A549 (cell line): ENCODE results near the gene STAU1. TPM values are rescaled to one million over a fixed set of nuclear protein-coding genes. Genes with fewer than 3 reads are reported as not detected.

Experiments used
- ATAC-seq, 2 experiments: fragments of 200-7000 bp in 1 of 2; fragments of >200 bp in 1 of 2; cut with Nextera tagmentation in 1 of 2; cut with Tn5 transposase in 1 of 2; 3 replicates each; pipeline versions ENCODE4 v1.8.0 to v1.9.1; 2018 to 2020; ENCODE audit warnings: mild to moderate bottlenecking in 1 of 2, moderate library complexity in 1 of 2
- CTCF ChIA-PET: fragments of 300-600 bp; sonication (Branson Sonifier 250); formaldehyde crosslinking; extraction: SDS; loops from one replicate; lab custom pipeline; 2021; ENCODE audit warnings: antibody characterized with exemption, inconsistent platforms; lab: Yijun Ruan, JAX
- POLR2A ChIA-PET: fragments of 350-600 bp; formaldehyde crosslinking; extraction: SDS; loops from one replicate; lab custom pipeline; 2021; ENCODE audit warnings: antibody characterized with exemption, inconsistent platforms; lab: Yijun Ruan, JAX
- DNase-seq, 2 experiments: peaks; one replicate each; pipeline versions ENCODE4 v3.0.0 to v3.0.0-alpha.2; 2011 to 2016; ENCODE audit warnings: low read depth in 1 of 2, low spot score in 1 of 2
- FAIRE-seq: peaks from 2 replicates; lab custom pipeline; 2011; peaks lifted over from hg19 to GRCh38; lab: Jason Lieb, UNC
- H3K27ac ChIP-seq, 2 experiments: fragments of >200 bp; sonication (Bioruptor Twin); formaldehyde crosslinking; 3 replicates each; pipeline ENCODE4 v1.5.1; 2016 to 2017
- H3K4me1 ChIP-seq: fragments of >200 bp; sonication (Bioruptor Twin); formaldehyde crosslinking; 3 replicates; pipeline ENCODE4 v1.6.1; 2016
- H3K4me2 ChIP-seq: fragments of >200 bp; sonication (Bioruptor Twin); formaldehyde crosslinking; 3 replicates; pipeline ENCODE4 v1.6.1; 2016
- H3K4me3 ChIP-seq: fragments of >200 bp; sonication (Bioruptor Twin); formaldehyde crosslinking; 3 replicates; pipeline ENCODE4 v1.5.1; 2016
- H3K9me3 ChIP-seq: fragments of >200 bp; sonication (Bioruptor Twin); formaldehyde crosslinking; 3 replicates; pipeline ENCODE4 v1.6.1; 2016
- CEBPB ChIP-seq, 2 experiments: fragments of >200 bp in 1 of 2; sonication (Bioruptor Twin) in 1 of 2; formaldehyde crosslinking in 1 of 2; IDR thresholded peaks; 2 replicates each; pipeline ENCODE4 v1.6.1; 2012 to 2016
- CHD4 ChIP-seq: fragments of 200-600 bp; sonication (generic); IDR thresholded peaks from 2 replicates; pipeline ENCODE4 v1.6.1; 2016; ENCODE audit warnings: antibody characterized with exemption, mild to moderate bottlenecking, borderline replicate concordance
- E2F6 ChIP-seq: IDR thresholded peaks from 2 replicates; pipeline ENCODE4 v1.6.1; 2012; ENCODE audit warnings: low read depth, borderline replicate concordance
- EHF ChIP-seq: fragments of 250-450 bp; sonication (Bioruptor Pico); IDR thresholded peaks from 2 replicates; pipeline ENCODE4 v1.5.0; 2020; ENCODE audit warnings: mild to moderate bottlenecking
- EHMT2 ChIP-seq: fragments of 200-600 bp; sonication (generic); IDR thresholded peaks from 2 replicates; pipeline ENCODE4 v1.6.1; 2016; ENCODE audit warnings: antibody characterized with exemption, low read depth, mild to moderate bottlenecking, moderate library complexity
- EP300 ChIP-seq, 2 experiments: fragments of >200 bp; sonication (Bioruptor Twin); formaldehyde crosslinking; IDR thresholded peaks; 2 replicates in 1 of 2; 3 replicates in 1 of 2; pipeline ENCODE4 v1.6.1; 2016 to 2017
- FOSB ChIP-seq: fragments of 250-450 bp; sonication (Bioruptor Pico); IDR thresholded peaks from 2 replicates; pipeline ENCODE4 v1.5.0; 2020; ENCODE audit warnings: mild to moderate bottlenecking, moderate library complexity
- FOXS1 ChIP-seq: fragments of 250-450 bp; sonication (Bioruptor Pico); IDR thresholded peaks from 2 replicates; pipeline ENCODE4 v1.5.0; 2020; ENCODE audit warnings: mild to moderate bottlenecking, moderate library complexity
- JUN ChIP-seq, 2 experiments: fragments of >200 bp; sonication (Bioruptor Twin); formaldehyde crosslinking; IDR thresholded peaks; 2 replicates in 1 of 2; 3 replicates in 1 of 2; pipeline ENCODE4 v1.6.1; 2016 to 2017
- KDM5A ChIP-seq: fragments of 200-600 bp; sonication (generic); IDR thresholded peaks from 2 replicates; pipeline ENCODE4 v1.6.1; 2016; ENCODE audit warnings: antibody characterized with exemption, mild to moderate bottlenecking
- MAFK ChIP-seq: fragments of 450-650 bp; IDR thresholded peaks from 2 replicates; pipeline ENCODE4 v1.6.1; 2014; ENCODE audit not compliant: partially characterized antibody
- MYC ChIP-seq: IDR thresholded peaks from 2 replicates; pipeline ENCODE4 v1.6.1; 2012; ENCODE audit warnings: mild to moderate bottlenecking, inconsistent platforms, low read length, improper control_type of control experiment, borderline replicate concordance
- PHF8 ChIP-seq: fragments of 200-600 bp; sonication (generic); IDR thresholded peaks from 2 replicates; pipeline ENCODE4 v1.6.1; 2016; ENCODE audit warnings: low read depth, mild to moderate bottlenecking, antibody characterized with exemption, moderate library complexity, borderline replicate concordance
- RAD21 ChIP-seq, 2 experiments: fragments of >200 bp in 1 of 2; sonication (Bioruptor Twin) in 1 of 2; formaldehyde crosslinking in 1 of 2; IDR thresholded peaks in 1 of 2; conservative IDR thresholded peaks in 1 of 2; 2 replicates in 1 of 2; 3 replicates in 1 of 2; pipeline ENCODE4 v1.6.1; 2012 to 2018; ENCODE audit warnings: inconsistent platforms in 1 of 2
- RARB ChIP-seq: fragments of 250-450 bp; sonication (Bioruptor Pico); IDR thresholded peaks from 2 replicates; pipeline ENCODE4 v1.8.0; 2021; ENCODE audit warnings: mild to moderate bottlenecking, moderate library complexity
- SMC3 ChIP-seq: fragments of >200 bp; sonication (Bioruptor Twin); formaldehyde crosslinking; IDR thresholded peaks from 3 replicates; pipeline ENCODE4 v1.6.1; 2018; ENCODE audit warnings: inconsistent platforms
- TFCP2L1 ChIP-seq: fragments of 250-450 bp; sonication (Bioruptor Pico); IDR thresholded peaks from 2 replicates; pipeline ENCODE4 v1.5.0; 2021; ENCODE audit warnings: mild to moderate bottlenecking
- ZC3H11A ChIP-seq: fragments of 450-650 bp; IDR thresholded peaks from 2 replicates; pipeline ENCODE4 v1.6.1; 2014; ENCODE audit warnings: antibody characterized with exemption, mild to moderate bottlenecking
- ZSCAN20 ChIP-seq: fragments of 250-450 bp; sonication (Bioruptor Pico); IDR thresholded peaks from 2 replicates; pipeline ENCODE4 v1.8.0; 2022; ENCODE audit warnings: mild to moderate bottlenecking, moderate library complexity
- WGBS: methylation state at CpG from one replicate; pipeline ENCODE4 v1.1.6; 2017; ENCODE audit errors: missing lambda C conversion rate; 5-methylcytosine and 5-hydroxymethylcytosine counted together
- polyA plus RNA-seq, 4 experiments: library from polyadenylated mRNA; depleted of rRNA in 3 of 4; stranded (reverse); fragments of >200 nt; fragmentation: RNase III in 1 of 4; extraction: RNeasy Plus Mini Kit Qiagen cat#74134 plus additional on column Dnase treatment in 1 of 4; gene quantifications; 2 replicates in 3 of 4; 3 replicates in 1 of 4; pipeline ENCODE4 v1.2.3, GENCODE V29; 2011 to 2017
- TF ChIP-seq, protein P1 (sequence below): fragments of >200 bp; sonication (Bioruptor Twin); formaldehyde crosslinking; IDR thresholded peaks from 2 replicates; pipeline ENCODE4 v1.6.1; 2016
- TF ChIP-seq, protein P2 (sequence below): fragments of 450-650 bp; IDR thresholded peaks from 2 replicates; pipeline ENCODE4 v1.6.1; 2014; ENCODE audit warnings: antibody characterized with exemption

The STAU1 gene
- polyA plus RNA-seq, 2 of the 4 experiments (the other 2 are of a cell fraction) = 64.0 to 74.7 TPM

- no peaks in the 10 kb centered on the region for H3K9me3 ChIP-seq
- no peak for DNase-seq
- no peak for ATAC-seq
- no peak overlapping the region for H3K4me3 ChIP-seq
- ChIA-PET CTCF (interaction anchor here (2.8 to 4.7 kb wide), 3 partner anchors 9 to 18 kb away, joined by 8 to 22 read pairs (median 16); no protein-coding TSS in a partner anchor), POLR2A (interaction anchor here (0.8 kb wide), 1 partner anchor 16 kb away, joined by 3 read pairs; the partner anchor contains the start of gene DDX27)
- no peak overlapping the region for H3K4me2 ChIP-seq
- FAIRE-seq = no peak
- no peak overlapping the region for H3K27ac ChIP-seq
- TF ChIP-seq EHF (no peak), KDM5A (no peak), FOSB (CRISPR knock-in tag) (no peak), JUN (IDR thresholded peaks at IDR 0.05) (no peak), ZC3H11A (no peak), EHMT2 (no peak), MYC (no peak), RAD21 (conservative IDR thresholded peaks at IDR 0.05 in 1 of 2, IDR thresholded peaks at IDR 0.05 in 1 of 2) (no peak), RARB (CRISPR knock-in tag) (no peak), FOXS1 (no peak), ZSCAN20 (CRISPR knock-in tag) (no peak), PHF8 (no peak), SMC3 (no peak), EP300 (IDR thresholded peaks at IDR 0.05) (no peak)
- TF ChIP-seq, protein P1, sequence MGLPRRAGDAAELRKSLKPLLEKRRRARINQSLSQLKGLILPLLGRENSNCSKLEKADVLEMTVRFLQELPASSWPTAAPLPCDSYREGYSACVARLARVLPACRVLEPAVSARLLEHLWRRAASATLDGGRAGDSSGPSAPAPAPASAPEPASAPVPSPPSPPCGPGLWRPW = no peak
- TF ChIP-seq, protein P2, sequence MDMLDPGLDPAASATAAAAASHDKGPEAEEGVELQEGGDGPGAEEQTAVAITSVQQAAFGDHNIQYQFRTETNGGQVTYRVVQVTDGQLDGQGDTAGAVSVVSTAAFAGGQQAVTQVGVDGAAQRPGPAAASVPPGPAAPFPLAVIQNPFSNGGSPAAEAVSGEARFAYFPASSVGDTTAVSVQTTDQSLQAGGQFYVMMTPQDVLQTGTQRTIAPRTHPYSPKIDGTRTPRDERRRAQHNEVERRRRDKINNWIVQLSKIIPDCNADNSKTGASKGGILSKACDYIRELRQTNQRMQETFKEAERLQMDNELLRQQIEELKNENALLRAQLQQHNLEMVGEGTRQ = no peak
- H3K4me1 ChIP-seq = no peaks in the 10 kb centered on the region
- 91% methylated on average over 6 of the region's 6 CpGs for WGBS
Observed at GRCh38 chr20:49234831-49235230, 46.7 kb upstream of the STAU1 start.

DNA sequence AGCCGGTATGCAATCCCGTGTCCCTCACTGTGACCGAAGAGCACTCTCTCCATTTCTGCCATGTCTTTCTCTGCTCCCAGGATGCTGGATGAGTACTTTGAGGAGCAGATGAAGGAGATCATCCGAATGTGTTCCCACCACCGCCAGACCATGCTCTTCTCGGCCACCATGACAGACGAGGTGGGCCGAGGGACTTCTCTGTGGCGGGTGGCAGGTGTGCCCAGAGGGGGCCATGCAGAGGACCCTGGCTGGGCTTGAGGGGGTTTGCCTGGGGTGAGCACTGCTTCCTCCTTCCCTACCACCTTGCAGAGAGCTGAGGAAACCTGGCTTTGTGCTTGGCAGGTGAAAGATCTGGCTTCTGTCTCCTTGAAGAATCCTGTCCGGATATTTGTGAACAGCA is 45.1 kb upstream of the STAU1 start:
- ATAC-seq = no peak
- no peak overlapping the region for H3K4me2 ChIP-seq
- 91% methylated on average over 9 of the region's 10 CpGs for WGBS
- TF ChIP-seq KDM5A (no peak), CEBPB (IDR thresholded peaks at IDR 0.05) (no peak), CHD4 (no peak), TFCP2L1 (no peak)
- TF ChIP-seq, all 56 proteins: peak for 0
- no peak for DNase-seq
- ChIA-PET POLR2A (no interaction called here), CTCF (interaction anchor here (0.8 to 4.7 kb wide), 5 partner anchors 10 to 26 kb away, joined by 3 to 22 read pairs (median 8); no protein-coding TSS in a partner anchor)
- no peak overlapping the region for H3K27ac ChIP-seq
- H3K9me3 ChIP-seq = no peaks in the 10 kb centered on the region
- no peak for FAIRE-seq
- no peaks in the 10 kb centered on the region for H3K4me1 ChIP-seq
- no peak overlapping the region for H3K4me3 ChIP-seq

- Histone ChIP-seq H3K27ac (no peak overlapping the region), H3K9me3 (no peaks in the 10 kb centered on the region), H3K4me2 (no peak overlapping the region), H3K4me1 (no peaks in the 10 kb centered on the region), H3K4me3 (no peak overlapping the region)
- DNase-seq = no peak
- no peak for TF ChIP-seq E2F6
- no peak for TF ChIP-seq MAFK
- no peak for TF ChIP-seq RAD21 (conservative IDR thresholded peaks at IDR 0.05 in 1 of 2, IDR thresholded peaks at IDR 0.05 in 1 of 2)
- POLR2A ChIA-PET = interaction anchor here (0.6 to 0.9 kb wide), 2 partner anchors 13 to 46 kb away, joined by 3 to 4 read pairs; partner anchors contain the start of genes DDX27 and ZNFX1
- no peak for FAIRE-seq
- CTCF ChIA-PET = interaction anchor here (0.7 to 4.7 kb wide), 4 partner anchors 15 to 99 kb away, joined by 3 to 22 read pairs (median 4); no protein-coding TSS in a partner anchor
- no peak for ATAC-seq
- 65% methylated on average over 7 of the region's 7 CpGs for WGBS
Observed at GRCh38 chr20:49231471-49231870, 43.3 kb upstream of the STAU1 start.
